ENCODE results near the gene ACTR3C.

The ACTR3C gene

DNA sequence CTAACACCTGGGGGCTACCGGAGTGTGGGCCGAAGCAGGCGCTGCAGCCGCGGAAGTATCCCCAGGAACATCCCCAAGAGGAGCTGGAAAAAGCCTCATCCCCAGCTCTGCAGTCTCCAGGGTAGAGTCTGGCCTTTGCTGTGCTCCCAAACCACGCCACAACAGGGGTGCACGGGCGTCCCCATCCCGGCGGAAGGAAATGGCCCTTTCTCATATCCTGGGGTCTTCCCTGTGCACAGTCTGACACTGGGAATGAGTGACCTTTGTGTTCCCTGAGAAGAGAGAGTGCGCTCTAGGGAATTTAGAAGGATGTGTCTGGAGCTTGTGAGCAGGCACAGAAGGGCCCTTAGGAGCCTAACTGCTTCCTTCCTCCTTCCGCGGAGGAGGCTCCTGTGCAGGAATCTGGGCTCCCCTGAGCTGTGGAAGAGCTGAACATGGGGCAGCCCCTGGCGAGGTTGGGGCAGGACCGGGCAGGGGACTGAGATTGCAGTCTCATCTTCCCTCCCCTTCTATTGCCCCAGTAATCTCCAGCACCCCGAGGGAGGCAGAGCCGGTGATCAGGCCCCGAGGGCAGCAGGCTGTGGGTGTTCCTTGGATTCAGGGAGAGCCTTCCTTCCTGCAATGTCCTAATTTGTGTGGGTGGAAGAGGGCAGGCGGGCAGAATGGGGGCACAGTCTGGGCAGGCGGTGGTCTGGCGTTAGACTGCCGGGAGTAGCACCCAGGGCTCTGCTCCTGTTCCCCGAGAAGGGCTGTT is 46.6 kb upstream of the ACTR3C start:
- TF ChIP-seq, protein P1, sequence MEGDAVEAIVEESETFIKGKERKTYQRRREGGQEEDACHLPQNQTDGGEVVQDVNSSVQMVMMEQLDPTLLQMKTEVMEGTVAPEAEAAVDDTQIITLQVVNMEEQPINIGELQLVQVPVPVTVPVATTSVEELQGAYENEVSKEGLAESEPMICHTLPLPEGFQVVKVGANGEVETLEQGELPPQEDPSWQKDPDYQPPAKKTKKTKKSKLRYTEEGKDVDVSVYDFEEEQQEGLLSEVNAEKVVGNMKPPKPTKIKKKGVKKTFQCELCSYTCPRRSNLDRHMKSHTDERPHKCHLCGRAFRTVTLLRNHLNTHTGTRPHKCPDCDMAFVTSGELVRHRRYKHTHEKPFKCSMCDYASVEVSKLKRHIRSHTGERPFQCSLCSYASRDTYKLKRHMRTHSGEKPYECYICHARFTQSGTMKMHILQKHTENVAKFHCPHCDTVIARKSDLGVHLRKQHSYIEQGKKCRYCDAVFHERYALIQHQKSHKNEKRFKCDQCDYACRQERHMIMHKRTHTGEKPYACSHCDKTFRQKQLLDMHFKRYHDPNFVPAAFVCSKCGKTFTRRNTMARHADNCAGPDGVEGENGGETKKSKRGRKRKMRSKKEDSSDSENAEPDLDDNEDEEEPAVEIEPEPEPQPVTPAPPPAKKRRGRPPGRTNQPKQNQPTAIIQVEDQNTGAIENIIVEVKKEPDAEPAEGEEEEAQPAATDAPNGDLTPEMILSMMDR (IDR thresholded peaks at IDR 0.05; ENCODE audit: low read depth, low read length, missing control alignments): no peak
- H3K4me3 ChIP-seq (replicated peaks; ENCODE audit: low read depth, low read length): peak overlapping the region; percentile 81
- DNase-seq (ENCODE audit: extremely low read depth, low read depth): no peak

DNA sequence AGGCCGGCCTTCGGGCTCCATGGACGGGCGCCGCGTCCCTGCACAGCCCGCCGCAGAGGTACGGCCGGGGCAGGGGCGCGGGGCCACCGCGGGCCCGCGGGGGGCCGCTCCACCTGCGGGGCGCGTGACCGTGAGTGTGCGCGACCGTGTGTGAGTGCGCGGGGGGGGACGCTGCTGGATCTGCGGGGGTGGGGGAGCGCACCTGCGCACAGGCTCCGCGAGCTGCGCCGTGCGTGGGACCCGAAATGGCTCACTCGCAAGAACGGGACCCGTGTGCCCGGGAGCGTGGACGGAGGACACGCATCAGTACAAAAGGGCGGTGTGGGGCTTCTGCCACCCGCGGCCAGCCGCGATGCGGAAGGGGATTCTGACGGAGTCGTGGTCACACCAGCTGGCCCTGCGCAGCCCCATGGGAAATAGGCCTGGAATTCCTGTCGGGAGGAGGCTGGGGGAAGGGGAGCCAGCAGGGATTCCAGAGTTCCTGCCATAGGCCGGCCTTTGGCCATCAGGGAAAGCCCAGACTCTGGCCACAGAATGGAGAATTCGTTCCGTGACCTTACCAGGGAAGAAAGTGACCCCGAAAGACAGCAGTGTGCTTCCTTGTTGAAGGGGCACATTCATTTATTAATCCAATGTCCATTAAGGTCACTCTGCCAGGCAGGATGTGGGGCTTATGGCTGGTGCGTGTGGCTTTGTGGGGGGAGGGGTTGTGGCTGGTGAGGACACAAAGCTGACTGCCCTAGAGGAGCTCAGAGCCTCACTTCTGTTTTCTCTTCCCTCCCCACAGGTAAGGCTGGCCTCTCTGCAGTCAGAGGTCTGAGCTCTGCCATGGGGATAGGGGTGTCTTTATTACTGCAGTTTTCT is 45.8 kb upstream of the ACTR3C start:
- H3K4me3 ChIP-seq (replicated peaks; ENCODE audit: low read depth, low read length): peak overlapping the region; percentile 81
- no peak for DNase-seq (ENCODE audit: extremely low read depth, low read depth)
- TF ChIP-seq, protein P1 (IDR thresholded peaks at IDR 0.05; ENCODE audit: low read depth, low read length, missing control alignments): no peak

DNA sequence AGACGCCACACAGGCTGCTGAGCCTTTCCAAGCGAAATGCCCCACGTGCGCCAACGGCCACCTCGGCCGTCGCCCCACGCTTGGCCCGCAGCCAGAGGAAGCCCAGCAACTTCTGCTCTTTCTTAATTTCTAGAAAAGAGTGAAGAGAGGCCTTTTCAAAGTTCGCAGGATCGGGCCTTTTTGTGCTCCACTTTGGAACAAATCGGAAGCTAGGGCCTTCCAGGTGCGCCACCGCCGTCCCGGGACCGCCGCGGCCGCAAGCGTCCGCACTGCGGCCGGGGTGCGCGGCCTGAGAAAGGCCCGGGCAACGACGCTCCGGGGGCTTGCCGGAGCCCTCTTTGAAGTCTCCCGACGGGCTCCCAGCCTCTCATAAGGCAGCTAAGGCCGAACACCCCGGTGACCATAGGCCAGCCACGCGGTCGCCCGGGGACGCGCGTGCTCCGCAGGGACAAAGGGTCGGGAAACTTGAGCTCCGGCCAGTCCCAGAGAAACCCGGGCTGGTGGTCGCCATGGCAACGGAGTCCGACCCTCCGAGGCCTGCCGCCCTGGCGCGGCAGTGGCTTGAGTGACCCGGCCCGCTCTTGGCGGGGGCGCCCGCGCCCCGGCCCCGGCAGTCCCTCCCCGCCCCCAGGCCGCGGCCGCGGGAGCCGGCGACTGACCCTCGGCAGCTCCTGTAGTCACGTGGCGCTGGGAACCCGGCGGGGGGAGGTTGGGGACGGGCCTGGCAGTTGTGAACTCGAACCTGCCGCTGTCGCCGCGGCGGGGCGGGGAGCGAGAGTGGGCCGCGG is 44.9 kb upstream of the ACTR3C start, which contains the start of gene REPIN1:
REPIN1 (plus strand) TSS at position 727 of the 788 bp plus-strand sequence. CDS start 890 bp downstream, outside the sequence.
- peak within 1 kb of the TSS; percentile 81 for H3K4me3 ChIP-seq (replicated peaks; ENCODE audit: low read depth, low read length)
- TF ChIP-seq, protein P1 (IDR thresholded peaks at IDR 0.05; ENCODE audit: low read depth, low read length, missing control alignments): no peak
- no peak for DNase-seq (ENCODE audit: extremely low read depth, low read depth)

DNA sequence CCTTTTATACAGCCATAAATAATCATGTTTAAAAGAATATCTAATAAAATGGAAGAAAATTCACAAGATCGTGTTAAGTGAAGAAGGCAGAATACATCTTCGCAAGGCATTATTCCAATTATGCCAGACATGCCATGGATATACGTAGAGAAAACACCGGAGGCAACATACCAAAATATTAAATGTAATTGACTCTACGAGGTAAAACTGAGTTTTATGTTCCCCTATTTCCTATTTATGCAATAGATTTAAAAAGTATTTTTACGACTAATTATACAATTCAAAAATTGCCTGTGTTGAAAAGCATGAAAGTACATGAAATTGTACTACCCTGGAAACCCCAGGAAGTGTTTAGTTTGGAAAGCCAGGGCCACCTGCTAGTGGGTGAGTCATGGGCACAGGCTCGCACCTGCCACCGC is 44.3 kb upstream of the ACTR3C start:
- H3K4me3 ChIP-seq (replicated peaks; ENCODE audit: low read depth, low read length): peak overlapping the region; percentile 81
- DNase-seq (ENCODE audit: extremely low read depth, low read depth): no peak
- TF ChIP-seq, protein P1 (IDR thresholded peaks at IDR 0.05; ENCODE audit: low read depth, low read length, missing control alignments): no peak

DNA sequence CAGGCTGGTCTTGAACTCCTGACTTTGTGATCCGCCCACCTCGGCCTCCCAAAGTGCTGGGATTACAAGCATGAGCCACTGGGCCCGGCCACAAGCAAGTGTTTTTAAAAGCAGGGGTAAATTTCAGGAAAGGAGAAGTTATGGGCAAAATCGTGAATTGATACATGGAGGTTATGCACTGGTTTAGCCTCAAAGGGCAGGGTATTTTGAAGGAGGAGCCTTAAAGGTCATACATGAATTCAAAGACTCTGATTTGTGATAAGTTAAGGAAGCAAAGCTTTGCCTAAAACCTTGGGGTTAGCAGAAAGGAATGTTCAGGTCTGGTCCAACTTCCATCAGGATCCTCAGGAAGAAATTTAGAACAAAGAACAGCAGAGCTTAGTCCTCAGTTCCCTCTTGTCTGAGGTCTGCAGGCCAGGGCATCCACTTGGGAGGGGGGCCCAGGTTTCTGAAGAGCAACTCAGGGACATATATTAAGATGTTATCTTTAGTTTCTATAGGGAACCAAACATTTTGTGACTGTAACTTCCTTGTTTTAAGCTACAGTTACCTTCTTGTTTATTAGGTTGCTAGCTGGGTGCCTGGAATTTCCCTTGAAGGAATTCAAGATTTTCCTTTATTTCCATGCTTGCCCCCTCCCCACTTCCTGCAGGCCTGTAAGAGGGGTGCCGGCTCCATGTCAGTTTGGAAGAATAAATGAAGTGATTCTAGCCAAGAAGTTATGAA is 42.5 kb upstream of the ACTR3C start:
- no peak overlapping the region for H3K4me3 ChIP-seq (replicated peaks; ENCODE audit: low read depth, low read length)
- TF ChIP-seq, protein P1 (IDR thresholded peaks at IDR 0.05; ENCODE audit: low read depth, low read length, missing control alignments): no peak
- DNase-seq (ENCODE audit: extremely low read depth, low read depth): no peak

DNA sequence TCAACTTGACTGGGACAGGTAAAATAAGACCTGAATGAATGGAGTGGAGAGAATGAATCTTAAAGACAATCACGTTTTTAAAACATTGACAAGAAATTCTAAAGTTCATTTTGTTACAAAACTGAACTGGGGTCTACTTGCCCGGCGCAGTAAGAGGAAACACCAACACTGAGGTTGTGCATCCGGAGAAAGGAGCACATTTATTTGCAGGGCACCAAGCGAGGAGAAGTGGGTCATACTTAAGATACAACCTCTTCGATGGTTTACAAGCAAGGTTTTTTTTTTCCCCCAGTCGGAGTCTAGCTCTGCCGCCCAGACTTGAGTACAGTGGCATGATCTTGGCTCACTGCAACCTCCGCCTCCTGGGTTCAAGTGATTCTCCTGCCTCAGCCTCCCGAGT is 41.8 kb upstream of the ACTR3C start:
- DNase-seq (ENCODE audit: extremely low read depth, low read depth): no peak
- TF ChIP-seq, protein P1 (IDR thresholded peaks at IDR 0.05; ENCODE audit: low read depth, low read length, missing control alignments): no peak
- H3K4me3 ChIP-seq (replicated peaks; ENCODE audit: low read depth, low read length): no peak overlapping the region
